Measurements from ENCODE around the gene CPS1. TPM values are rescaled to one million over a fixed set of nuclear protein-coding genes. Genes with fewer than 3 reads are reported as not detected.

CPS1 gene
- total RNA-seq, 2 donors from 2014 or later = 3.4 to 3.5 TPM

DNA sequence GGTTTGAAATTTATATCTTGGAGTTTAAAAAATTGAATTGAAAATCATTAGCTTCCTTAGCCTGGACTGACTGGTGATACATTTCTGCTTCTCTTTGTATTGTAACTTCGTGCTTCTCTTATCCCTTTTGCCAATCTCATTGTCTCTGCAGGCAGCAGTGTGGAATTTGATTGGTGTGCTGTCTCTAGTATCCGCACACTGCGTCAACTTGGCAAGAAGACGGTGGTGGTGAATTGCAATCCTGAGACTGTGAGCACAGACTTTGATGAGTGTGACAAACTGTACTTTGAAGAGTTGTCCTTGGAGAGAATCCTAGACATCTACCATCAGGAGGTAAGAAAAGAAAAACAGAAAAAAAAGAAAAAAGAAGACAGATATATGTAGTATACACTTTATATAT is 85.9 kb downstream of the CPS1 start:
- H3K4me1 ChIP-seq (ENCODE audit: control insufficient read depth in 1 of 2, low read depth in 2 of 2) = no peaks in the 10 kb centered on the region
- no peak for ATAC-seq (ENCODE audit: insufficient number of reproducible peaks, low FRiP score, low read depth)
- H3K4me3 ChIP-seq = no peak overlapping the region

DNA sequence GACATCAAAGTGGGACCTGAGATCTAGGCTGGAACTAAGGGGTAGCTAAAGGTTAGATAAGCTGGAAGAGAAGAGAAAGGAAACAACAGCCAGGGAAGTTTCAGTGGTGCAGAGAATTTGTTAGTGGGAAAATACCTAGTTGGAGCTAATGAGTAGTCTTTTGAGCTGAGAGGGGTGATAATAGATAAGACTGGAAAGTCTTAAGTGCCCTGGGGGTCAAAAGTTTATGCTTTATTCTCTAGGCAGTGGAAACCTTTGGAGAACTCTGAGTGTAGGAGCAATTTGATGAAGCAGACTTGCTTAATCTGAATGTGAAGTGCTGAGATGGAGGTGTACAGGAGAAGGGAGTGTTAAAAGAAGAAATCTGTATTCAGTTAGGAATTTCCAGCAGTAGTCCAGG is 90.8 kb downstream of the CPS1 start:
- ATAC-seq (ENCODE audit: insufficient number of reproducible peaks, low FRiP score, low read depth) (no peak), DNase-seq (ENCODE audit: low spot score) (no peak)
- Histone ChIP-seq H3K27ac (no peak overlapping the region), H3K4me1 (ENCODE audit: control insufficient read depth in 1 of 2, low read depth in 2 of 2) (no peaks in the 10 kb centered on the region), H3K4me3 (no peak overlapping the region), H3K36me3 (no peaks in the 10 kb centered on the region), H3K9me3 (no peaks in the 10 kb centered on the region), H3K27me3 (replicated peaks; ENCODE audit: insufficient read depth) (no peaks in the 10 kb centered on the region)
- no peak for TF ChIP-seq CTCF (IDR thresholded peaks at IDR 0.05)

More for the DNA sequence above, 85.9 kb downstream of the CPS1 start:
- Histone ChIP-seq H3K27ac (no peak overlapping the region), H3K36me3 (no peaks in the 10 kb centered on the region), H3K9me3 (no peaks in the 10 kb centered on the region), H3K27me3 (replicated peaks; ENCODE audit: insufficient read depth) (no peaks in the 10 kb centered on the region)
- DNase-seq (ENCODE audit: low spot score) = no peak
- TF ChIP-seq CTCF (IDR thresholded peaks at IDR 0.05) = no peak

DNA sequence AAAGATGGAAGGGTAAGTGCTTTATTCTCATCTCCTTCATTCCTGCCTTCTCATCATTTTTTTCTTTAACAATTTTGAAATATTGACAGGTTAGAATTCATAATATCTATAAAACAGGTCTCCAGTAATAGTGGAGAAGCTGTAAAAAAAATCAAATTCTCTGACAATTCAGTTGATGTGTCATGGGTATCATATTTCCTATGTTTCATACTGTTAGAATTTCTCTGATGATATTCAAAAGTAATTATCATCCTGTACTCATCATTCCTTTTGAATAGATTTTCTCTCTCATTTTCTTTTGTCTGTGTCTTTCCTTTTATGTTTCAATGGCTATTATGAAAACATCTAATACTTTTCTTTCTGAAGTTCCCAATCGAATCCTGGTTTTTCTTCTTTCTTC is 97.7 kb downstream of the CPS1 start:
- Histone ChIP-seq H3K36me3 (no peaks in the 10 kb centered on the region), H3K27ac (no peak overlapping the region), H3K27me3 (replicated peaks; ENCODE audit: insufficient read depth) (no peaks in the 10 kb centered on the region), H3K4me3 (no peak overlapping the region), H3K4me1 (ENCODE audit: control insufficient read depth in 1 of 2, low read depth in 2 of 2) (no peaks in the 10 kb centered on the region), H3K9me3 (no peaks in the 10 kb centered on the region)
- no peak for TF ChIP-seq CTCF (IDR thresholded peaks at IDR 0.05)
- ATAC-seq (ENCODE audit: insufficient number of reproducible peaks, low FRiP score, low read depth) (no peak), DNase-seq (ENCODE audit: low spot score) (no peak)

DNA sequence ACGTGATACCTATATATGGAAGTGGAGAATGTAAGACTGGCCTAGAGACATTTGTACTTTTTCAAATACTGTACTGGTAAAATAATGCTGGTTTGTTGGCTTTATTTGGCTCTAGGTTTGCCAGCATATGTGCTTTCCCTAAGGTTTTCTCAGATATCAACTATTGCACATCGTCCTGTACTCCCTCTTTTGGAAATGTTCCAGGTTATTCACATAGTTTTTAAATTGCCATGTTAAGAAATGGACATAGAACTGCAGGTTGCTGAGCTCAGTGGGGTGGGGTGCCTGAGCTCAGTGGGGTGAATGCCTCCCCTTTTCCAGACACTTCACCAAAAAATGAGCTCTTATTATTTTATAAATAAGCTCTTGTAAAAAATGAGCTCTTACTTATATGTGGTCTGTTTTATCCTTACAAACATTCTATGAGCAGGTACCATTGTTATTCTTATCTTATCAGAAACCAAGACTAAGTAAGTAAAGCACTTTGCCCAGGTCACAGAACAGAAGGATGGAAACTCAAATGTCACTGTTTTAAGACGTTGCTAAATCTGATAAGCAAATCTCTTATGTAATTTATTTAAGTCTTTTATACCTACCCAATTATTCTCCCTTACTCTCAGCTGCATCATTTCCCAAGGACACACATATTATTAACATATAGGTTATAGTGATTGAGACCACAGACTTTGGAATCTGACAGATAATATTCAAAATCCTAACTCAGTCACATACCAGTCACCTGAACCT is 99.0 kb downstream of the CPS1 start:
- no peak for DNase-seq (ENCODE audit: low spot score)
- TF ChIP-seq CTCF (IDR thresholded peaks at IDR 0.05) = no peak
- Histone ChIP-seq H3K4me3 (no peak overlapping the region), H3K9me3 (no peaks in the 10 kb centered on the region), H3K36me3 (no peaks in the 10 kb centered on the region), H3K4me1 (ENCODE audit: control insufficient read depth in 1 of 2, low read depth in 2 of 2) (no peaks in the 10 kb centered on the region), H3K27me3 (replicated peaks; ENCODE audit: insufficient read depth) (no peaks in the 10 kb centered on the region), H3K27ac (no peak overlapping the region)
- ATAC-seq (ENCODE audit: insufficient number of reproducible peaks, low FRiP score, low read depth) = no peak

- DNase-seq (ENCODE audit: low spot score) (no peak), ATAC-seq (ENCODE audit: insufficient number of reproducible peaks, low FRiP score, low read depth) (no peak)
- no peaks in the 10 kb centered on the region for H3K36me3 ChIP-seq
- H3K27ac ChIP-seq = no peak overlapping the region
- H3K4me1 ChIP-seq (ENCODE audit: control insufficient read depth in 1 of 2, low read depth in 2 of 2) = no peaks in the 10 kb centered on the region
- TF ChIP-seq CTCF (IDR thresholded peaks at IDR 0.05) = no peak
- H3K9me3 ChIP-seq = peaks cover 5% of the 10 kb centered on the region
- H3K27me3 ChIP-seq (replicated peaks; ENCODE audit: insufficient read depth) = no peaks in the 10 kb centered on the region
- H3K4me3 ChIP-seq = no peak overlapping the region
These were observed 101.5 kb downstream of the CPS1 start for GRCh38 chr2:210657874-210658273.
